OCI-LY7 (cell line): ENCODE results near the gene CTRB1.

Experiments
- EZH2phosphoT487 ChIP-seq: fragments of 200-600 bp; sonication (generic); IDR thresholded peaks from 2 replicates; pipeline ENCODE4 v1.6.1; 2018; ENCODE audit warnings: low read depth, borderline replicate concordance, mild to moderate bottlenecking, mixed run types, antibody characterized with exemption, low read length, moderate library complexity, mixed read lengths
- TF ChIP-seq, protein P1 (sequence below): fragments of 200-600 bp; sonication (generic); conservative IDR thresholded peaks from 2 replicates; pipeline ENCODE4 v1.5.1; 2014; ENCODE audit warnings: mild to moderate bottlenecking, antibody characterized with exemption, low read length, moderate library complexity, mixed read lengths

GRCh38 chr16:75188832-75189477 lies 29.8 kb upstream of the CTRB1 start:
- TF ChIP-seq, protein P1, sequence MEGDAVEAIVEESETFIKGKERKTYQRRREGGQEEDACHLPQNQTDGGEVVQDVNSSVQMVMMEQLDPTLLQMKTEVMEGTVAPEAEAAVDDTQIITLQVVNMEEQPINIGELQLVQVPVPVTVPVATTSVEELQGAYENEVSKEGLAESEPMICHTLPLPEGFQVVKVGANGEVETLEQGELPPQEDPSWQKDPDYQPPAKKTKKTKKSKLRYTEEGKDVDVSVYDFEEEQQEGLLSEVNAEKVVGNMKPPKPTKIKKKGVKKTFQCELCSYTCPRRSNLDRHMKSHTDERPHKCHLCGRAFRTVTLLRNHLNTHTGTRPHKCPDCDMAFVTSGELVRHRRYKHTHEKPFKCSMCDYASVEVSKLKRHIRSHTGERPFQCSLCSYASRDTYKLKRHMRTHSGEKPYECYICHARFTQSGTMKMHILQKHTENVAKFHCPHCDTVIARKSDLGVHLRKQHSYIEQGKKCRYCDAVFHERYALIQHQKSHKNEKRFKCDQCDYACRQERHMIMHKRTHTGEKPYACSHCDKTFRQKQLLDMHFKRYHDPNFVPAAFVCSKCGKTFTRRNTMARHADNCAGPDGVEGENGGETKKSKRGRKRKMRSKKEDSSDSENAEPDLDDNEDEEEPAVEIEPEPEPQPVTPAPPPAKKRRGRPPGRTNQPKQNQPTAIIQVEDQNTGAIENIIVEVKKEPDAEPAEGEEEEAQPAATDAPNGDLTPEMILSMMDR = no peak
- no peak for TF ChIP-seq EZH2phosphoT487
